SK-N-SH treated with all-trans-retinoic acid at 6 μM for 48 hours (cell line): ENCODE data around the gene L1TD1.

Source experiments
- CSDC2 ChIP-seq: fragments of 250-450 bp; sonication (Bioruptor Pico); IDR thresholded peaks from 2 replicates; pipeline ENCODE4 v1.5.0; 2020; ENCODE audit warnings: mild to moderate bottlenecking, moderate library complexity
- OSR1 ChIP-seq: fragments of 250-450 bp; sonication (Bioruptor Pico); IDR thresholded peaks from 2 replicates; pipeline ENCODE4 v1.8.0; 2022; ENCODE audit warnings: moderate library complexity, mild to moderate bottlenecking, inconsistent platforms
- RARB ChIP-seq: fragments of 250-450 bp; sonication (Bioruptor Pico); IDR thresholded peaks from 2 replicates; pipeline ENCODE4 v1.8.0; 2021; ENCODE audit warnings: mild to moderate bottlenecking, moderate library complexity
- SNAI2 ChIP-seq: fragments of 250-450 bp; sonication (Bioruptor Pico); IDR thresholded peaks from 2 replicates; pipeline ENCODE4 v1.5.0; 2020; ENCODE audit warnings: mild to moderate bottlenecking, moderate library complexity
- TCF4 ChIP-seq: fragments of 250-450 bp; sonication (Bioruptor Pico); IDR thresholded peaks from 2 replicates; pipeline ENCODE4 v1.8.0; 2021; ENCODE audit warnings: mild to moderate bottlenecking, moderate library complexity, borderline replicate concordance
- ZFP30 ChIP-seq: fragments of 450-650 bp; formaldehyde crosslinking; IDR thresholded peaks from 2 replicates; pipeline ENCODE4 v1.5.0; 2022; ENCODE audit warnings: mild to moderate bottlenecking, moderate library complexity
- ZNF565 ChIP-seq: fragments of 450-650 bp; formaldehyde crosslinking; conservative IDR thresholded peaks from 2 replicates; pipeline ENCODE4 v1.5.0; 2020; ENCODE audit warnings: low read depth, mild to moderate bottlenecking, moderate library complexity
- ZNF70 ChIP-seq: fragments of 450-650 bp; formaldehyde crosslinking; IDR thresholded peaks from 2 replicates; pipeline ENCODE4 v1.5.0; 2020; ENCODE audit warnings: mild to moderate bottlenecking, moderate library complexity
- ZNF8 ChIP-seq: fragments of 450-650 bp; formaldehyde crosslinking; IDR thresholded peaks from 2 replicates; pipeline ENCODE4 v1.5.0; 2020; ENCODE audit warnings: mild to moderate bottlenecking, moderate library complexity
- TF ChIP-seq, protein P1 (sequence below): fragments of 250-450 bp; sonication (Bioruptor Pico); IDR thresholded peaks from 2 replicates; pipeline ENCODE4 v1.8.0; 2021; ENCODE audit warnings: low read depth, mild to moderate bottlenecking, moderate library complexity, borderline replicate concordance
- TF ChIP-seq, protein P2 (sequence below): fragments of 250-450 bp; sonication (Bioruptor Pico); IDR thresholded peaks from 2 replicates; pipeline ENCODE4 v1.8.0; 2020; ENCODE audit warnings: mild to moderate bottlenecking, moderate library complexity, borderline replicate concordance
- TF ChIP-seq, protein P3 (sequence below): fragments of 250-450 bp; sonication (Bioruptor Pico); IDR thresholded peaks from 2 replicates; pipeline ENCODE4 v1.5.1; 2020; ENCODE audit warnings: low read depth, mild to moderate bottlenecking, moderate library complexity
- TF ChIP-seq, protein P4 (sequence below): fragments of 250-450 bp; sonication (Bioruptor Pico); IDR thresholded peaks from 2 replicates; pipeline ENCODE4 v1.5.1; 2021; ENCODE audit warnings: mild to moderate bottlenecking, moderate library complexity

DNA sequence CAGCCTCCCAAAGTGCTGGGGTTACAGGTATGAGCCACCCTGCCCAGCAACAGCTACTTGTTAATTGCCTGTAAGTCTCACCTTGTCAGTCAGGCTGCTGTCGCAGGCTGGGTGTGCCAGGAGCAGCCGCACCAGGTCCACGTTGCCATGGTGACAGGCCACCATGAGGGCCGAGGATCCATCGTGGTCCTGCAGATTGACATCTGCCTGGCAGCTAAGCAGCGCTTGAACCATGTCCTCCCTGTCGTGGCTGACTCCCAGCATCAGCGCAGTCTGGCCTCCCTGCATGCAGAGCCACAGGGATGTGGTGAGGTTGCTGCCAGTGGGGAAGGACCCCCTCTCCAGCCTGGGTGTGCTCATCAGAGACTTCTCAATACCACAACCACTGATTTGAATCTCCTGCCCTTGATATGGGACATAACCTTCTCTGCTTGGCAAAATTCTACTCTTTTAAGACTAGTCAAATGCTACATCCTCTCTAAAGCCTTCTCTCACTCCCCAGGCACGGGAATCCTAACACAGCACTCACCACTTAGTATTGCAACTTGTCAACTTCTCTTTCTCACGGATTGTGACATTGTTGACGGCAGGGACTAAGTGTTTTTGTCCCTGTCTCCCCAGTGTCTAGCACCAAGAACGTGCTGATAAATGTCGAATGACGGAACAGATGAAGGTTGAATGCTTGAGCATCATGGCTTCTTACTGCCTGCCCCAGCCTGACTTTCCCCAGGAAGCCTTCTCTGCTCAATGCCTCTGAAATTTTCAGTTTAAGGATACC, 52.9 kb downstream of the L1TD1 start:
- TF ChIP-seq, protein P1, sequence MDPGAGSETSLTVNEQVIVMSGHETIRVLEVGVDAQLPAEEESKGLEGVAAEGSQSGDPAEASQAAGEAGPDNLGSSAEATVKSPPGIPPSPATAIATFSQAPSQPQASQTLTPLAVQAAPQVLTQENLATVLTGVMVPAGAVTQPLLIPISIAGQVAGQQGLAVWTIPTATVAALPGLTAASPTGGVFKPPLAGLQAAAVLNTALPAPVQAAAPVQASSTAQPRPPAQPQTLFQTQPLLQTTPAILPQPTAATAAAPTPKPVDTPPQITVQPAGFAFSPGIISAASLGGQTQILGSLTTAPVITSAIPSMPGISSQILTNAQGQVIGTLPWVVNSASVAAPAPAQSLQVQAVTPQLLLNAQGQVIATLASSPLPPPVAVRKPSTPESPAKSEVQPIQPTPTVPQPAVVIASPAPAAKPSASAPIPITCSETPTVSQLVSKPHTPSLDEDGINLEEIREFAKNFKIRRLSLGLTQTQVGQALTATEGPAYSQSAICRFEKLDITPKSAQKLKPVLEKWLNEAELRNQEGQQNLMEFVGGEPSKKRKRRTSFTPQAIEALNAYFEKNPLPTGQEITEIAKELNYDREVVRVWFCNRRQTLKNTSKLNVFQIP, result no peak
- TF ChIP-seq ZNF8 (CRISPR knock-in tag), result no peak
- TF ChIP-seq RARB (CRISPR knock-in tag), result no peak
- TF ChIP-seq OSR1 (CRISPR knock-in tag), result no peak
- no peak for TF ChIP-seq SNAI2
- no peak for TF ChIP-seq ZNF70 (CRISPR knock-in tag)
- TF ChIP-seq CSDC2, result no peak
- TF ChIP-seq, protein P2, sequence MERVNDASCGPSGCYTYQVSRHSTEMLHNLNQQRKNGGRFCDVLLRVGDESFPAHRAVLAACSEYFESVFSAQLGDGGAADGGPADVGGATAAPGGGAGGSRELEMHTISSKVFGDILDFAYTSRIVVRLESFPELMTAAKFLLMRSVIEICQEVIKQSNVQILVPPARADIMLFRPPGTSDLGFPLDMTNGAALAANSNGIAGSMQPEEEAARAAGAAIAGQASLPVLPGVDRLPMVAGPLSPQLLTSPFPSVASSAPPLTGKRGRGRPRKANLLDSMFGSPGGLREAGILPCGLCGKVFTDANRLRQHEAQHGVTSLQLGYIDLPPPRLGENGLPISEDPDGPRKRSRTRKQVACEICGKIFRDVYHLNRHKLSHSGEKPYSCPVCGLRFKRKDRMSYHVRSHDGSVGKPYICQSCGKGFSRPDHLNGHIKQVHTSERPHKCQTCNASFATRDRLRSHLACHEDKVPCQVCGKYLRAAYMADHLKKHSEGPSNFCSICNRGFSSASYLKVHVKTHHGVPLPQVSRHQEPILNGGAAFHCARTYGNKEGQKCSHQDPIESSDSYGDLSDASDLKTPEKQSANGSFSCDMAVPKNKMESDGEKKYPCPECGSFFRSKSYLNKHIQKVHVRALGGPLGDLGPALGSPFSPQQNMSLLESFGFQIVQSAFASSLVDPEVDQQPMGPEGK (CRISPR knock-in tag), result no peak
- TF ChIP-seq ZNF565 (CRISPR knock-in tag), result no peak
- TF ChIP-seq, protein P3, sequence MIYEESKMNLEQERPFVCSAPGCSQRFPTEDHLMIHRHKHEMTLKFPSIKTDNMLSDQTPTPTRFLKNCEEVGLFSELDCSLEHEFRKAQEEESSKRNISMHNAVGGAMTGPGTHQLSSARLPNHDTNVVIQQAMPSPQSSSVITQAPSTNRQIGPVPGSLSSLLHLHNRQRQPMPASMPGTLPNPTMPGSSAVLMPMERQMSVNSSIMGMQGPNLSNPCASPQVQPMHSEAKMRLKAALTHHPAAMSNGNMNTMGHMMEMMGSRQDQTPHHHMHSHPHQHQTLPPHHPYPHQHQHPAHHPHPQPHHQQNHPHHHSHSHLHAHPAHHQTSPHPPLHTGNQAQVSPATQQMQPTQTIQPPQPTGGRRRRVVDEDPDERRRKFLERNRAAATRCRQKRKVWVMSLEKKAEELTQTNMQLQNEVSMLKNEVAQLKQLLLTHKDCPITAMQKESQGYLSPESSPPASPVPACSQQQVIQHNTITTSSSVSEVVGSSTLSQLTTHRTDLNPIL (CRISPR knock-in tag), result no peak
- TF ChIP-seq, protein P4, sequence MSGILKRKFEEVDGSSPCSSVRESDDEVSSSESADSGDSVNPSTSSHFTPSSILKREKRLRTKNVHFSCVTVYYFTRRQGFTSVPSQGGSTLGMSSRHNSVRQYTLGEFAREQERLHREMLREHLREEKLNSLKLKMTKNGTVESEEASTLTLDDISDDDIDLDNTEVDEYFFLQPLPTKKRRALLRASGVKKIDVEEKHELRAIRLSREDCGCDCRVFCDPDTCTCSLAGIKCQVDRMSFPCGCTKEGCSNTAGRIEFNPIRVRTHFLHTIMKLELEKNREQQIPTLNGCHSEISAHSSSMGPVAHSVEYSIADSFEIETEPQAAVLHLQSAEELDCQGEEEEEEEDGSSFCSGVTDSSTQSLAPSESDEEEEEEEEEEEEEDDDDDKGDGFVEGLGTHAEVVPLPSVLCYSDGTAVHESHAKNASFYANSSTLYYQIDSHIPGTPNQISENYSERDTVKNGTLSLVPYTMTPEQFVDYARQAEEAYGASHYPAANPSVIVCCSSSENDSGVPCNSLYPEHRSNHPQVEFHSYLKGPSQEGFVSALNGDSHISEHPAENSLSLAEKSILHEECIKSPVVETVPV (CRISPR knock-in tag), result no peak
- no peak for TF ChIP-seq TCF4 (CRISPR knock-in tag)
- TF ChIP-seq ZFP30 (CRISPR knock-in tag), result no peak
